Mucosa of descending colon (tissue), 3 donors: ENCODE data around the gene KDM7A. TPM values are rescaled to one million over a fixed set of nuclear protein-coding genes. Genes with fewer than 3 reads are reported as not detected.
A peak's percentile ranks its signal among the peaks of the same experiment; 100 is the strongest.

Source experiments
- ATAC-seq: fragments of 200-7000 bp; cut with Tn5 transposase; one replicate; pipeline ENCODE4 v1.9.1; 2020; ENCODE audit warnings: mild to moderate bottlenecking, moderate library complexity
- DNase-seq, 3 donors: peaks; one replicate each; pipeline ENCODE4 v3.0.0-alpha.2; 2020
- H3K36me3 ChIP-seq: fragments of 200-600 bp; one replicate; pipeline ENCODE4 v1.8.0; 2021; ENCODE audit warnings: low read depth, mild to moderate bottlenecking
- H3K4me1 ChIP-seq: fragments of 200-600 bp; one replicate; pipeline ENCODE4 v1.8.0; 2021; ENCODE audit warnings: low read depth, mild to moderate bottlenecking
- H3K4me3 ChIP-seq: fragments of 200-600 bp; one replicate; pipeline ENCODE4 v1.8.0; 2021; ENCODE audit warnings: mild to moderate bottlenecking
- H3K9me3 ChIP-seq: fragments of 200-600 bp; one replicate; pipeline ENCODE4 v1.8.0; 2021; ENCODE audit warnings: mild to moderate bottlenecking
- CTCF ChIP-seq: fragments of 200-600 bp; IDR thresholded peaks from one replicate; pipeline ENCODE4 v1.8.0; 2022; ENCODE audit warnings: antibody characterized with exemption, mild to moderate bottlenecking
- intact Hi-C, 2 donors: fragments of 100-400 bp; cut with DNase I in 1 of 2; cut with micrococcal nuclease in 1 of 2; formaldehyde crosslinking; loops; one replicate each; pipeline versions ENCODE4 v1.11.0 to v1.11.1; 2022; cut with DNase I, micrococcal nuclease
- total RNA-seq, 3 donors: library from RNA; stranded (reverse); fragmentation: NEBNext Ultra II Directional in 2 of 3; extraction: Animal tissue kit (Norgen Biotek cat#: 25700) in 2 of 3; gene quantifications; one replicate each; pipeline versions ENCODE4 v1.2.1 to v1.2.4, GENCODE V29; 2021 to 2023
- donor health status: DM: no; HTN: no; CAD: no; lungs with moderate emphysema.
- donor health status: DM: no; HTN: no; CAD: no.
- donor health status: DM: no; HTN: yes; CAD: no.

Gene KDM7A
- total RNA-seq, 3 donors from 2014 or later: 27.4 to 45.4 (median 27.9) TPM

GRCh38 chr7:140190588-140190987, 13.8 kb upstream of the KDM7A start:
- no peak overlapping the region for H3K4me3 ChIP-seq
- TF ChIP-seq CTCF: no peak
- no peaks in the 10 kb centered on the region for H3K4me1 ChIP-seq
- DNase-seq: no peak
- intact Hi-C loops: no loop called here
- no peaks in the 10 kb centered on the region for H3K36me3 ChIP-seq
- ATAC-seq: no peak
- H3K9me3 ChIP-seq: no peaks in the 10 kb centered on the region

- no peak for TF ChIP-seq CTCF
- intact Hi-C loops: loop anchor here in 1 of 2 donors (10.0 kb wide), 1 partner anchor 125 kb away; no protein-coding TSS in a partner anchor
- Histone ChIP-seq H3K4me1 (no peaks in the 10 kb centered on the region), H3K36me3 (no peaks in the 10 kb centered on the region), H3K4me3 (no peak overlapping the region), H3K9me3 (no peaks in the 10 kb centered on the region)
- DNase-seq (no peak), ATAC-seq (no peak)
Observed at GRCh38 chr7:140189917-140190316, 13.1 kb upstream of the KDM7A start.

- no peak for TF ChIP-seq CTCF
- no peaks in the 10 kb centered on the region for H3K9me3 ChIP-seq
- peaks cover 7% of the 10 kb centered on the region for H3K4me1 ChIP-seq
- H3K4me3 ChIP-seq: no peak overlapping the region
- DNase-seq (no peak), ATAC-seq (no peak)
- intact Hi-C loops: loop anchor here in 1 of 2 donors (10.0 kb wide), 1 partner anchor 132 kb away; no protein-coding TSS in a partner anchor
- no peaks in the 10 kb centered on the region for H3K36me3 ChIP-seq
Observed at GRCh38 chr7:140182917-140183316, 6.1 kb upstream of the KDM7A start.

- no peak for TF ChIP-seq CTCF
- Histone ChIP-seq H3K4me1 (peaks cover 14% of the 10 kb centered on the region), H3K9me3 (no peaks in the 10 kb centered on the region), H3K36me3 (peaks cover 4% of the 10 kb centered on the region), H3K4me3 (no peak overlapping the region)
- intact Hi-C loops: loop anchor here in 1 of 2 donors (10.0 kb wide), 1 partner anchor 55 kb away; no protein-coding TSS in a partner anchor
- no peak for ATAC-seq
- no peak for DNase-seq
Observed at GRCh38 chr7:140179339-140179738, 2.6 kb upstream of the KDM7A start.

- peak in 1 of 3 donors; percentile 24 for DNase-seq
- Histone ChIP-seq H3K9me3 (no peaks in the 10 kb centered on the region), H3K4me1 (peaks cover 27% of the 10 kb centered on the region), H3K4me3 (peak overlapping the region; percentile 80), H3K36me3 (peaks cover 4% of the 10 kb centered on the region)
- TF ChIP-seq CTCF: no peak
- intact Hi-C loops: loop anchor here in 1 of 2 donors (10.0 kb wide), 1 partner anchor 59 kb away; no protein-coding TSS in a partner anchor
- ATAC-seq: no peak
Observed at GRCh38 chr7:140176122-140176701, 571 bp downstream of the KDM7A start.
